Raji (cell line): ENCODE data around the gene LONP1.
A peak's percentile ranks its signal among the peaks of the same experiment; 100 is the strongest.

Experiments
- POLR2A ChIP-seq: IDR thresholded peaks from 2 replicates; pipeline ENCODE4 v1.6.1; 2011; ENCODE audit warnings: low read depth, low read length, control low read depth; ENCODE audit not compliant: insufficient read depth

Gene LONP1

DNA sequence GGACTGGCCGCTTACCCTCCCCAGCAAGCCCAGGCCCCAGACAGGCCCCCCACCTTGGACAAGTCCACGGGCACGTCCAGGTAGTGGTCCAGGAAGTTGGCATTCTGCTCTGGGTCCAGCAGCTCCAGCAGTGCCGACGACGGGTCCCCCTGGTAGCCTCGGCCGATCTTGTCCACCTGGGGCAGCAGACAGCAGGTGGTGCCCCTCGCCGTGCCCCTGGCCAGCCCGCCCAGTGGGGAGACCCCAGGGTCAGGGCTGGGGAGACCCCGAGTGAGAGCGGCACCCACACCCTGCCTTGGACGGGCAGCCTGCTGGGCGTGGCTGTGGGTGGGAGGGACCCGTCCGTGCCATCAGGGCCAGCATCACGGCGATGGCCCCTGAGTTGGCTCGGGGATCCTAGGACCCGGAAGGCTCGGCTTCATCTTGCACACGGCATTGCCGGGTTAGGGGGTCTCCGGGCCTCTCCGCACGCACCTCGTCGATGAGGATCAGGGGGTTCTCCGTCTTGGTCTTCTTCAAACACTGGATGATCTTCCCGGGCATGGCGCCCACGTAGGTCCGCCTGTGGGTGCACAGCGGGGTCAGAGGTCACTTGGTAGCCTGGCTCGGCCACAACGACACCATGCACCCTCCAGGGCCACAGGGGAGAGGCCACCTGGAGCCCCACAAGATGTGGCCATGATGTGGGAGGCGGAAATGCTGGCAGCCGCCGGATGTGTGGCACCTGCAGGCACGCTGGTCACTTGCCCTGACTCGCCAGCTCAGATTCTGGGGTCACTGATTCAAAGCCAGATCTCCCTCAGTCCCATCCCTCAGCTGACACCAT lies 23.5 kb downstream of the LONP1 start:
- 0 out of 2 replicates have a peak, but pooled peaks have one; percentile 9 for TF ChIP-seq POLR2A

DNA sequence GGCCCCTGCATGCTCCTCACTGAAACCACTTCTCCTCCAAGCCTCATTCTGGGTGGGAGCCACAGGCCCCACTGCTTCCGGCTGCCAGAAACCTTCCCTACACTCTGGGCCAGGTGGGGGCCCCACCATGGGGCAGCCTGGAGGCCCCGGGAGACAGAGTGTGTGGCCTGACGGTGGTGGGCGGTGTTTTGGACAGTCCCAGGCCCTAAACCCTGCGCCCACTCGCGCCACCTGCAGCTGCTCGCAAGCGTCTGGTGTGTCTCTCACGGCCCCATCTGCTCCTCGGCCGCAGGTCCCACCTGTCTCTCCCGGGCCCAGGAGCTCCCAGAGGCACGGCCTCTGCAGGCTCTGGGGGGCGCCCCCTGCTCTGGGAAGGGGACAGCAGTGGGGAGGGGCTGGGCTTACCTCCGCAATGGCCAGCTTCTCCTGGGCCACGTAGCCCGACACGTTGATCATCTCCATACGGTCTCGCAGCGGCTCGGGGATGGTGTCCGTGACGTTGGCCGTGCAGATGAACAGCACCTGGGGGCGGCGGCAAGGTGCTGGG lies 24.2 kb downstream of the LONP1 start:
- no peak for TF ChIP-seq POLR2A

DNA sequence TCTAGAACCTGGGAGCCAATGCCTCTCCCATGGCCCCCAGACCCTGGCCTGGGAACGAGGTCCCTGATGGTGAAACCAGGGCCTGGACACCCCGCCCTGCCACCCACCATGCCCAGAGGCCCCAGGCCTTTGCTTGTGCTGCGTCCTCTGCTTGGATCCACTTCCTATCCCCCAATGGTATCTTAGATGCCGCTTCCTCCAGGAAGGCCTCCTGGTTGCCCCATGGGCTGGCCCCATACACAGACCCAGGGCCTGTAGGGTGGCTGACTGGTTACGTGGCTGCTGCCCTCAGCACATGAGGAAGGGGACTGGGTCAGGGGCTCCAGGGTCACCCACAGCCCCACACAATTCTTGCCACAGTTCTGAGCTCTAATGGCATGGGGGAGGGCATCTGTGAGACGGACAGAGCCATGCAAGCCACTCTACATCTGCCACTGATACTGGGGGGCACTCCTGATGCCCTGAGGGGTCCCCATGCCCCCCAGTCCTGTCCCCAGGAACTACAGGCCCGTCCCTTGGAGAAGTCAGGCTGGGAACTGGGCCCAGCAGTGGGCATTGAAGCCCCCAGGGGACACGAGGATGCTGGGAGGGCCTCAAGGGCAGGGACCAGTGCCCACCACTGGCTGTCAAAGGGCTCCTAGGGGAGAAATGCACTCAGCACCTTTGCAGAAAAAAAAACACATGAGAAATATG lies 24.8 kb downstream of the LONP1 start:
- TF ChIP-seq POLR2A: no peak

DNA sequence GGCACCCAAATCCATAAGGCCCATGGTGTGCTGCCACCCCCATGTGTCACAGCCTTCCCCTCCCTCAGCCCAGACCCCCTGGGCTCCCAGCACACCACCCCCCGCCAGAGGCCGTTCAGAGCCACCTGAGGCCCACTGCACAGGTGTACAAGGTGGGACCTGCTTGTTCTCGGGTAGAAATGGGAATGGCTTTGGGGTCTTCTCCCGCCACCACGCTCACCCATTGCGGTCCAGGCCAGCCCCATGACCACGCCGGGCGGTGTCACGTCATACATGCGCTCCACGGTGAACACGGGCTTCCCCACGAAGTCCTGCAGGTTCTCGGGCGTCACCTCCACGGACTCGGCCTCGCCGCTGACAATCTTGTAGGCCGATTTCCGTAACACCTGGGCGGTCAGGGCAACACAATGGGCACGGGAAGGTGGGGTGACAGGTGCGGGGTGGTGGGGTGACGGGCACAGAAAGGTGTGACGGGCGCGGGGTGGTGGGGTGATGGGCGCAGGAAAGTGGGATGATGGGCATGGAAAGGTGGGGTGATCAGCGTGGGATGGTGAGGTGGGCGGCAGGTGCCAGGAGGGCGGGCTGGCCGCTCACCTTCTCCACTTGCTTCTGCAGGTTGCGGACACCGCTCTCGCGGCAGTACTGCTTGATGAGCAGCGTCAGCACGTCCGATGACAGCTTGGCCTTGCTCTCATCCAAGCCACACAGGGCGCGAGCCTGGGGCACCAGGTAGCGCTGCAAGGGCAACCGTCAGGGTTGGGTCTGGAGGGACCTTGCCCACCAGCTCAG lies 25.6 kb downstream of the LONP1 start:
- TF ChIP-seq POLR2A: no peak

DNA sequence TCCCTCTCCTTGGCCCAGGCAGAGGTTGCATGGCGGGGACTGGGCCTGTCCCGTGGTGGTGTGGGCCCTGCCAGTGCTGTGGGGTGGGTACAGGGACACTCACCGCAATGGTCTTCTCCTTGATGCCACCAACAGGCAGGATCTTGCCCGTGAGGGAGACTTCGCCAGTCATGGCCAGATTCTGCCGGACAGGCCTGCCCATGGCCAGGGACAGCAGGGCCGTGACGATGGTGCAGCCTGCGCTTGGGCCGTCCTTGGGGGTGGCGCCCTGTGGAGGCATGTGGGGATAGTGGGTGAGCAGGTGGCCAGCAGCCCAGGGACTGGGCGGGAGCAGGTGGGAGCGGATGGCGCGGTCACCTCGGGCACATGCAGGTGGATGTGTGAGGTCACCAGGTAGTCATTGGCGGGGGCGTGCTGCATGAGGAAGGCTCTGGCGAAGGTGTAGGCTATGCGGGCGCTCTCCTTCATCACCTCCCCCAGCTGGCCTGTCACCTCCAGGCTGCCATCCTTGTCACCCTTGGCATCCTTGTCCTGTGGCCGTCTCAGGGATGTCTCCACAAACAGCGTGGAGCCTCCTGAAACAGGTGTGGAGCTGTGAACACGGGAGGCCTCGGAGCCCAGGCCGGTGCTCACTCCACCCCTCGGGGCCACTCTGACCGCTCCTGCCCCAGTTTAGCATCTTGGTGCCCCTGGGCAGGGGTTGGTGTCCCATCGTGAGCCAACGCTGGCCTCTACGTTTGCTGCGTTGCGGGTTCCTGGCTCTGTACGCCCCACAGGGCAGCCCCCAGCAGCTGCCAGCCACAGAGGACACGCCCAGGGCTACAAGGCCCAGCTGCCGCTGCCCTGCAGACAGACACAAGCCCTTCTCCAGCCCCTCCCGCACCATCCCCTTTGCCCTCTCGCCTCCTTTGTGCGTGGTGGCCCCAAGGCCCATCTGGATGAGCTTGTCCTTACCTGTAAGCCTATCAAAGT lies 26.5 kb downstream of the LONP1 start:
- no peak for TF ChIP-seq POLR2A

DNA sequence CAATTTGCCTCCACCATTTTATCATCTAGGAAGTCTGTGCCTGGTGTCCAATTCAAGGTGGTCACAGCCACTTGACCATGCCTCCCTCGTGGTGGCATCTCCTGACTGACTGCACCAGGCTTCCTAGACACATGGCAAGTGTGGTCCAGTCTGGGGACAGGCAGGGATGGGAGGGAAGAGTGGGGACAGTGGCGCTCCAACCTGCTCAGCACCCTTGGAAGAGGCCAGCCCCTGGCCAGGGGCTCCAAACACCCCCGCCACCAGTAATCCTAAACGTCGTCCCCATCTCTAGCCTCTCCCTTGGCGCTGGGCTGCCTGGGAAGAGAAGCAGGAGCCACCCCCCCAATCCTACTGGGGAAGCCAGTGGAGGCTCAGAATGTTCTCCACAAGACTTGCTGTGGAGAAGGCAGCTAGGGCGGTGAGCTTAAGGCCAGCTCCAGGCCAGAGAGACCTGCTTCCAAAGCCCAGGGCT lies 27.2 kb downstream of the LONP1 start:
- TF ChIP-seq POLR2A: no peak

DNA sequence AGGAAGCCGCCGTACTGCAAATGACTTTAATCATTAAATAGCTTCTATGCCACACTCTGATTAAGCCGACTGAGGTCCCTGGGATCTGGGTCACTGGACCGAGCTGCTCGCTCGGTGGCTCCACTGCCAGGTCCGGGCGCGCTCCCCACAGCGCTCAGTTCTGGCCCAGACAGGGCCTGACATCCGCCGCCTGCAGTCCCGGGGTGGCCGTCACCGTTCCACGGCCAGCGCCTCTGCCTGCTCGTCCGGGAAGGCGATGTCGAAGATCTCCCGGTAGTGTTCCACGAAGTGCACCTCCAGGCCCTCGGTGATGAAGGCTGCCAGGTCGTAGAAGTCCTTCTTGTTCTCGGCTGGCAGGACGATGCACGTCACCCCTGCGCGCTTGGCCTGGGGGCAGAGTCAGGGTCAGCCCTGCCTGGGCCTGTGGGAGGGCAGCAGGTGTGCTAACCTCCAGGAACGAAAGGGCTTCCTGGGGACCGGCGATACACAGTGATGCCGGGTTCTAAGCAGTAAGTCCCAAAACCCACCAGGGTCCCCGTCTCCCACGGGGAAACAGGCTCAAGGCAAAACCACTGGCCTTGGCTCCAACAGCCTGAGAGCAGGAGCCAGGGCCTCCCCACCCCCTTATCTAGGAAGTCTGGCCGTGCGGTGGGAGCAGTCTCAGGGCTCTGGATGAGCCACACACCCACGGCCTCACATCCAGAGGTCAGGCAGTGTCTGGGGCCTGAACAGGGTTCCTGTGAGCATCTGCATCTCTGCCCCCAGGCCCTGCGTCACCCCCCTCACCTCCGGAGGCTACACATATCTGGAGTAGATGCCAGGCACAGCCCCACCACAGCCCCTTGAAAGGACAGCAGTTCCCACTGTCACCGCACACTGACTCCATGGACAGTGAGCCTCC lies 27.9 kb downstream of the LONP1 start:
- no peak; the same call in none of the 2 replicates for TF ChIP-seq POLR2A

DNA sequence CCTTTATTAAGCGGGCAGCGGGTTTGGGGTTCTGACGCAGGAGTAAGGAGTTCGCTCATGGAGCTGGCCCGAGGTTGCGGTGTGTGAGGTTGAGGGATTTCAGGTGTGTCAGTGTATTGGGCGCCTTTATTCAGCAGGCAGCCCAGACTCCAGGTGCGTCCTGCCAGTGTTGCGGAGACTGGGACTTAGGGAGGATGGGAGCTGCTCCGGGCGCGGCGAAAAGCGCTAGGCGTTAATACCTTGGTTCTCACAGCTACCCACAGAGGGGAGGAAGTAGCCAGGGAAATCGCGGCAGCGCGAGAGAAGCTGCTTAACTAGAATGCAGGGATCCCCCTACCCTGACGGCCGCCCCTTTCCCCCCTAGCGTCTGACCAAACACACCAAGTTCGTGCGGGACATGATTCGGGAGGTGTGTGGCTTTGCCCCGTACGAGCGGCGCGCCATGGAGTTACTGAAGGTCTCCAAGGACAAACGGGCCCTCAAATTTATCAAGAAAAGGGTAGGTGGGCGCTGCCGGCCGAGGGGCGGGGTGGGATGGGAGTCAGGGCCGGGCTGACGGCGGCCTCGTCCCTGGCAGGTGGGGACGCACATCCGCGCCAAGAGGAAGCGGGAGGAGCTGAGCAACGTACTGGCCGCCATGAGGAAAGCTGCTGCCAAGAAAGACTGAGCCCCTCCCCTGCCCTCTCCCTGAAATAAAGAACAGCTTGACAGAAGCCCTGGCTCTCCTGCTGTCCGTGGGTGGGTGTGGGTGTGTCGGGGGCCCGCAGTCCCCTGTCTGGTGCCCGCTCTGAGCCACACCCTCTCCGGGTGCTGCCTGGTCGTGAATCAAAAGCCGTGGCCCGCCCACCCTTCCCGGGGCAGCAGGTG lies 28.8 kb downstream of the LONP1 start:
- TF ChIP-seq POLR2A: peak; percentile 21; the same call in 1 of the 2 replicates

DNA sequence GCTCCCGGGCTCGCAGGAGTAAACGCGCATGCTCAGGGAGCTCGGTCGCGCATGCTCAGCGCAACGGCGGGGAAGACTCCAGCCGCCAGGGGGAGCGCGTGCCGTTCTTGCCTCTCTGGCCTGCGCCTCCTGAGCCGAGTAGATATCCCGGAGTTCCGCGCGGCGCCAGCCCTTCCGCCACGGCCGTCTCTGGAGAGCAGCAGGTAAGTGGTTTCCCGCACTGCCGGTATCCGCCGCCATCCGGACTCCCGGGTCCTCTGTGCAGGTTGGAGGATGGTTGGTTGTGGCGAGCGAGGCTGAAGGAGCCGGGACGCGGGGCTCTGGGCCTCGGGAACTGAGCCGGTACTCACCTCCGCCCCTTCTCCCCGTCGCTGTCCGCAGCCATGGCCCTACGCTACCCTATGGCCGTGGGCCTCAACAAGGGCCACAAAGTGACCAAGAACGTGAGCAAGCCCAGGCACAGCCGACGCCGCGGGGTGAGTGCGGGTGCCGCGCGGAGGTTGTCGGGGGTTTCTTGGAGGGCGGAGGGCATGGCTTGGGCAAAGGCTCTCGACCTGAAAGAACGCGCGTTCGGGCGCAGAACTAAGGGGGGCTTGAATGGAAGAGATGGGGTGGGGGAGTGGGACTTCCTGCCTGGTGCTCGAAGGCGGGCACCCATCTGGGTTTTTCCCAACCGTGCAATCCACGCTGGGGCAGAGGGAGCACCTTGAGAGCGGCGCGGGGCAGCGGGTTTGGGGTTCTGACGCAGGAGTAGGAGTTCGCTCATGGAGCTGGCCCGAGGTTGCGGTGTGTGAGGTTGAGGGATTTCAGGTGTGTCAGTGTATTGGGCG lies 29.6 kb downstream of the LONP1 start, which contains the start of gene RPL36:
RPL36 (plus strand) TSS at position 171 of the 830 bp plus-strand sequence; CDS start at position 384, 213 bp downstream.
- peak; percentile 100 for TF ChIP-seq POLR2A

DNA sequence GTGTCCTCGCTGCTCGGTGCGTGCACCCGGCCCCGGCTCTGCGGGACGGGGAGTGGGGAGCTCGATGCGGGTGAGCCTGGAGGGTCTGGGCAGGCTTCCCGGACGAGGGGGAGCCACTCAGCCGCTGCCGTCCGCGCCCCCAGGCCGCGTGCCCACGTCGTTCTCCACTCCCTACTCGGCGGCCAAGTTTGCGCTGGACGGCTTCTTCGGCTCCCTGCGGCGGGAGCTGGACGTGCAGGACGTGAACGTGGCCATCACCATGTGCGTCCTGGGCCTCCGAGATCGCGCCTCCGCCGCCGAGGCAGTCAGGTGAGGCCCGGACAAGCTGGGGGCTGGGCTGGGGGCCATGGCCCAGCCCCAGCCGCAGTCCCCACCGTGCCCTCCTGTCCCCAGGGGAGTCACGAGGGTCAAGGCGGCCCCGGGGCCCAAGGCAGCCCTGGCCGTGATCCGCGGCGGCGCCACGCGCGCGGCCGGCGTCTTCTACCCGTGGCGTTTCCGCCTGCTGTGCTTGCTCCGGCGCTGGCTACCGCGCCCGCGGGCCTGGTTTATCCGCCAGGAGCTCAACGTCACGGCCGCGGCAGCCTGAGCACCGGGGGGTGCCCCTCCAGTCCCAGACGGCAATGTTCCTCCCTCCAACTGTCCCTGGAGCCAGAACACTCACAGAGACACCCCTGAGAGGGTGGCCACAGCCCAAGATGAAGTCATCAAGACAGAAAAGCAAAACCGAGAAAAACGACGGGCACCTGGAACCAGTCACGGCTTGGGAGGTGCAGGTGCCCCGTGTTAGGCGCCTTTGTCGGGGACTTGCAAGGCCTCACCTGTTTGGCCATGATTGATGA lies 32.4 kb downstream of the LONP1 start:
- no peak for TF ChIP-seq POLR2A
